SK-N-SH (cell line): ENCODE measurements around the gene LRTM2.
"Not testable (repeated sequence)": the region's sequence is repeated elsewhere in the genome, so short reads cannot be mapped to it uniquely, and the experiment has no call there.

Experiments
- CTCF ChIP-seq: fragments of 200-600 bp; sonication (generic); IDR thresholded peaks from 2 replicates; pipeline ENCODE4 v1.6.1; 2017; ENCODE audit warnings: antibody characterized with exemption, mild to moderate bottlenecking, moderate library complexity
- FOXJ3 ChIP-seq: sonication (generic); formaldehyde crosslinking; IDR thresholded peaks from 2 replicates; pipeline ENCODE4 v1.5.1; 2020; ENCODE audit warnings: mild to moderate bottlenecking, missing genetic modification reagents
- GATA2 ChIP-seq: sonication (generic); formaldehyde crosslinking; IDR thresholded peaks from 2 replicates; pipeline ENCODE4 v1.5.0; 2020; ENCODE audit warnings: mild to moderate bottlenecking, missing genetic modification reagents
- NFIC ChIP-seq: IDR thresholded peaks from 2 replicates; pipeline ENCODE4 v1.4.0; 2012; ENCODE audit warnings: borderline replicate concordance
- TAF1 ChIP-seq: IDR thresholded peaks from 2 replicates; pipeline ENCODE4 v1.6.1; 2012; ENCODE audit warnings: low read depth, mild to moderate bottlenecking, low read length, moderate library complexity, borderline replicate concordance
- YY1 ChIP-seq: IDR thresholded peaks from 2 replicates; pipeline ENCODE4 v1.4.0; 2012; ENCODE audit warnings: low read depth, mild to moderate bottlenecking
- TF ChIP-seq, protein P1 (sequence below): IDR thresholded peaks from 2 replicates; pipeline ENCODE4 v1.4.0; 2012; ENCODE audit warnings: low read depth

- TF ChIP-seq CTCF; NFIC; FOXJ3 (CRISPR knock-in tag); GATA2 (CRISPR knock-in tag); YY1; TAF1: not testable (repeated sequence)
- TF ChIP-seq, protein P1, sequence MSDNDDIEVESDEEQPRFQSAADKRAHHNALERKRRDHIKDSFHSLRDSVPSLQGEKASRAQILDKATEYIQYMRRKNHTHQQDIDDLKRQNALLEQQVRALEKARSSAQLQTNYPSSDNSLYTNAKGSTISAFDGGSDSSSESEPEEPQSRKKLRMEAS: not testable (repeated sequence)
Observed at GRCh38 chr12:1817928-1818327, 2.4 kb upstream of the LRTM2 start.
